GM21786 (cell line): Measurements from ENCODE around the gene KANSL1.
"Not testable (repeated sequence)": the region's sequence is repeated elsewhere in the genome, so short reads cannot be mapped to it uniquely, and the experiment has no call there.

Source experiments
- ATAC-seq: cut with Tn5 transposase; IDR thresholded peaks from one replicate; pipeline ENCODE4 v1.9.1; 2021; ENCODE audit not compliant: unreplicated experiment

Gene KANSL1

DNA sequence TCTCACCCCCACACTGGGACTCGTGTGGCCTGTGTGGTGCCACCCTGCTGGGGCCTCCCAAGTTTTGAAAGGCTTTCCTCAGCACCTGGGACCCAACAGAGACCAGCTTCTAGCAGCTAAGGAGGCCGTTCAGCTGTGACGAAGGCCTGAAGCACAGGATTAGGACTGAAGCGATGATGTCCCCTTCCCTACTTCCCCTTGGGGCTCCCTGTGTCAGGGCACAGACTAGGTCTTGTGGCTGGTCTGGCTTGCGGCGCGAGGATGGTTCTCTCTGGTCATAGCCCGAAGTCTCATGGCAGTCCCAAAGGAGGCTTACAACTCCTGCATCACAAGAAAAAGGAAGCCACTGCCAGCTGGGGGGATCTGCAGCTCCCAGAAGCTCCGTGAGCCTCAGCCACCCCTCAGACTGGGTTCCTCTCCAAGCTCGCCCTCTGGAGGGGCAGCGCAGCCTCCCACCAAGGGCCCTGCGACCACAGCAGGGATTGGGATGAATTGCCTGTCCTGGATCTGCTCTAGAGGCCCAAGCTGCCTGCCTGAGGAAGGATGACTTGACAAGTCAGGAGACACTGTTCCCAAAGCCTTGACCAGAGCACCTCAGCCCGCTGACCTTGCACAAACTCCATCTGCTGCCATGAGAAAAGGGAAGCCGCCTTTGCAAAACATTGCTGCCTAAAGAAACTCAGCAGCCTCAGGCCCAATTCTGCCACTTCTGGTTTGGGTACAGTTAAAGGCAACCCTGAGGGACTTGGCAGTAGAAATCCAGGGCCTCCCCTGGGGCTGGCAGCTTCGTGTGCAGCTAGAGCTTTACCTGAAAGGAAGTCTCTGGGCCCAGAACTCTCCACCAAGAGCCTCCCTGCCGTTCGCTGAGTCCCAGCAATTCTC lies 166.8 kb downstream of the KANSL1 start:
- ATAC-seq, result no peak

- ATAC-seq, result no peak
Observed at GRCh38 chr17:46025510-46026165, 167.6 kb downstream of the KANSL1 start.

DNA sequence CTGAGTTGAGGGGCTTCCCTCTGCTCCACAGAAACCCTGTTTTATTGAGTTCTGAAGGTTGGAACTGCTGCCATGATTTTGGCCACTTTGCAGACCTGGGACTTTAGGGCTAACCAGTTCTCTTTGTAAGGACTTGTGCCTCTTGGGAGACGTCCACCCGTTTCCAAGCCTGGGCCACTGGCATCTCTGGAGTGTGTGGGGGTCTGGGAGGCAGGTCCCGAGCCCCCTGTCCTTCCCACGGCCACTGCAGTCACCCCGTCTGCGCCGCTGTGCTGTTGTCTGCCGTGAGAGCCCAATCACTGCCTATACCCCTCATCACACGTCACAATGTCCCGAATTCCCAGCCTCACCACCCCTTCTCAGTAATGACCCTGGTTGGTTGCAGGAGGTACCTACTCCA lies 168.2 kb downstream of the KANSL1 start:
- ATAC-seq, result no peak

DNA sequence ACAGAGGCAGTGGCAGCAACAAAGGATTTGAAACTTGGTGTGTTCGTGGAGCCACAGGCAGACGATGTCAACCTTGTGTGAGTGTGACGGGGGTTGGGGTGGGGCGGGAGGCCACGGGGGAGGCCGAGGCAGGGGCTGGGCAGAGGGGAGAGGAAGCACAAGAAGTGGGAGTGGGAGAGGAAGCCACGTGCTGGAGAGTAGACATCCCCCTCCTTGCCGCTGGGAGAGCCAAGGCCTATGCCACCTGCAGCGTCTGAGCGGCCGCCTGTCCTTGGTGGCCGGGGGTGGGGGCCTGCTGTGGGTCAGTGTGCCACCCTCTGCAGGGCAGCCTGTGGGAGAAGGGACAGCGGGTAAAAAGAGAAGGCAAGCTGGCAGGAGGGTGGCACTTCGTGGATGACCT lies 168.6 kb downstream of the KANSL1 start:
- ATAC-seq, result no peak

- ATAC-seq, result no peak
Observed at GRCh38 chr17:46023783-46024388, 169.3 kb downstream of the KANSL1 start.

GRCh38 chr17:46023366-46023765 lies 169.9 kb downstream of the KANSL1 start:
- not testable (repeated sequence) for ATAC-seq

GRCh38 chr17:46020998-46021397 lies 172.2 kb downstream of the KANSL1 start:
- no peak for ATAC-seq

DNA sequence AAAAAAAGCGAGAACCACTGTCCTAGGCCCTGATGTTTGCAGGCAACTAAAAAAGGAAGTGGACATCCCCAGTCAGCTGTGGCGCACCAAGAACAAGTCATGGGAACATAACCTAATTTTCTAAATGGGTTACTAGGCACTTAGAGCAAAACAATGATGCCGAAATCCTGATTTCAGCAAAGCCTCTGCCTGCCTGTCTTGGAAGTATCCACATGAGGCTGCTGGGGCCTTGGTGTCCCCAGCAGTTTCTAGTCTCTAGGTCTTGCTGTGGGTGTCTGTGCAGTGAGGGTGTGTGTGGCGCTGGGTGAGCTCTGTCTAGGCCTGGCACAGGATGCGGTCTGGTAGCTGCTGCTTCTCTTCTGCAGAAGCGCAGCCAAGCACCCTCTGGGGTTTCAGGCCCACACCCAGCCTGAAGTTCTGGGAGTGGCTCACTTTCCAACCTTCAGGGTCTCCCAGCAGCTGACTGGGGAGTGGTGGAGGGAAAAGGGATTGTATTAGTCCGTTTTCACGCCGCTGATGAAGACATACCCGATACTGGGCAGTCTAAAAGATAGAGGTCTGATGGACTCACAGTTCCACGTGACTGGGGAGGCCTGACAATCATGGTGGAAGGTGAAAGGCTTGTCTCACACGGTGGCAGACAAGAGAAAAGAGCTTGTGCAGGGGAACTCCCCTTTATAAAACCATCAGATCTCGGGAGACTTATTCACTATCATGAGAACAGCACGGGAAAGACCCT lies 173.0 kb downstream of the KANSL1 start:
- no peak for ATAC-seq

- ATAC-seq, result not testable (repeated sequence)
Observed at GRCh38 chr17:46019408-46019925, 173.8 kb downstream of the KANSL1 start.

DNA sequence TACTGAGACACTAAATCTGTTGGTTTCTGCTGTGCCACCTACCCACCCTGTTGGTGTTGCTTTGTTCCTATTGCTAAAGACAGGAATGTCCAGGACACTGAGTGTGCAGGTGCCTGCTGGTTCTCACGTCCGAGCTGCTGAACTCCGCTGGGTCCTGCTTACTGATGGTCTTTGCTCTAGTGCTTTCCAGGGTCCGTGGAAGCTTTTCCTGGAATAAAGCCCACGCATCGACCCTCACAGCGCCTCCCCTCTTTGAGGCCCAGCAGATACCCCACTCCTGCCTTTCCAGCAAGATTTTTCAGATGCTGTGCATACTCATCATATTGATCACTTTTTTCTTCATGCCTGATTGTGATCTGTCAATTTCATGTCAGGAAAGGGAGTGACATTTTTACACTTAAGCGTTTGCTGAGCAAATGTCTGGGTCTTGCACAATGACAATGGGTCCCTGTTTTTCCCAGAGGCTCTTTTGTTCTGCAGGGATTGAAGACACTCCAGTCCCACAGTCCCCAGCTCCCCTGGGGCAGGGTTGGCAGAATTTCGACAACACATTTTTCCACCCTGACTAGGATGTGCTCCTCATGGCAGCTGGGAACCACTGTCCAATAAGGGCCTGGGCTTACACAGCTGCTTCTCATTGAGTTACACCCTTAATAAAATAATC lies 179.6 kb downstream of the KANSL1 start:
- ATAC-seq, result no peak

DNA sequence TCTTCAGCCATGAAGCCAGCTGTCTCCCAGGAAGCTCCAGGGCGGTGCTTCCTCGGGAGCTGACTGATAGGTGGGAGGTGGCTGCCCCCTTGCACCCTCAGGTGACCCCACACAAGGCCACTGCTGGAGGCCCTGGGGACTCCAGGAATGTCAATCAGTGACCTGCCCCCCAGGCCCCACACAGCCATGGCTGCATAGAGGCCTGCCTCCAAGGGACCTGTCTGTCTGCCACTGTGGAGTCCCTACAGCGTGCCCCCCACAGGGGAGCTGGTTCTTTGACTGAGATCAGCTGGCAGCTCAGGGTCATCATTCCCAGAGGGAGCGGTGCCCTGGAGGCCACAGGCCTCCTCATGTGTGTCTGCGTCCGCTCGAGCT lies 180.1 kb downstream of the KANSL1 start:
- no peak for ATAC-seq

GRCh38 chr17:46012506-46013079 lies 180.6 kb downstream of the KANSL1 start:
- no peak for ATAC-seq

- ATAC-seq, result no peak
Observed at GRCh38 chr17:46011711-46012505, 181.3 kb downstream of the KANSL1 start.

DNA sequence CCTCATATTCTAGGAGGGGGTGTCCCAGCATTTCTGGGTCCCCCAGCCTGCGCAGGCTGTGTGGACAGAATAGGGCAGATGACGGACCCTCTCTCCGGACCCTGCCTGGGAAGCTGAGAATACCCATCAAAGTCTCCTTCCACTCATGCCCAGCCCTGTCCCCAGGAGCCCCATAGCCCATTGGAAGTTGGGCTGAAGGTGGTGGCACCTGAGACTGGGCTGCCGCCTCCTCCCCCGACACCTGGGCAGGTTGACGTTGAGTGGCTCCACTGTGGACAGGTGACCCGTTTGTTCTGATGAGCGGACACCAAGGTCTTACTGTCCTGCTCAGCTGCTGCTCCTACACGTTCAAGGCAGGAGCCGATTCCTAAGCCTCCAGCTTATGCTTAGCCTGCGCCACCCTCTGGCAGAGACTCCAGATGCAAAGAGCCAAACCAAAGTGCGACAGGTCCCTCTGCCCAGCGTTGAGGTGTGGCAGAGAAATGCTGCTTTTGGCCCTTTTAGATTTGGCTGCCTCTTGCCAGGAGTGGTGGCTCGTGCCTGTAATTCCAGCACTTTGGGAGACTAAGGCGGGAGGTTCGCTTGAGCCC lies 182.5 kb downstream of the KANSL1 start:
- no peak for ATAC-seq

- no peak for ATAC-seq
Observed at GRCh38 chr17:46009681-46010596, 183.3 kb downstream of the KANSL1 start.

DNA sequence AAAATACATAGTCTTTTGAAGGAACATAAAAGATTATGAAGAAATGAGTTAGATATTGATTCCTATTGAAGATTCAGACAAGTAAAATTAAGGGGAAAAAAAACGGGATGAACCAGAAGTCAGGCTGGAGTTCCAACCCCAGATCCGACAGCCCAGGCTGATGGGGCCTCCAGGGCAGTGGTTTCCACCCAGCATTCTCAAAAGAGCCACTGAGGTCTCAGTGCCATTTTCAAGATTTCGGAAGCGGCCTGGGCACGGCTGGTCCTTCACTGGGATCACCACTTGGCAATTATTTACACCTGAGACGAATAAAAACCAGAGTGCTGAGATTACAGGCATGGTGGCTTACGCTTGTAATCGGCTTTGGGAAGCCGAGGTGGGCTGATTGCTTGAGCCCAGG lies 184.6 kb downstream of the KANSL1 start:
- no peak for ATAC-seq

DNA sequence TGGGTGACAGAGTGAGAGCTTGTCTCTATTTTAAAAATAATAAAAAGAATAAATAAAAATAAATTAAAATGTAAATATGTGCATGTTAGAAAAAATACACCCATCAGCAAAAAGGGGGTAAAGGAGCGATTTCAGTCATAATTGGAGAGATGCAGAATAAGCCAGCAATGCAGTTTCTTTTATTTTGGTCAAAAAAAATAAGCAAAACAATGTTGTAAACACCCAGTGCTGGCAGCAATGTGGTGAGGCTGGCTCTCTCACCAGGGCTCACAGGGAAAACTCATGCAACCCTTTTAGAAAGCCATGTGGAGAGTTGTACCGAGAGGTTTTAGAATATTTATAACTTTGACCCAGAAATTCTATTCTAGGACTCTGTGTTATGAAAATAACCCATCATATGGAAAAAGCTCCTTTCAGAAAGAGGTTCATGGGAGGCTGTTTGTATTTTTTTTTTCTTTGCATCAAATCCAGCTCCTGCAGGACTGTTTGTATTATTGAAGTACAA lies 185.7 kb downstream of the KANSL1 start:
- no peak for ATAC-seq

- not testable (repeated sequence) for ATAC-seq
Observed at GRCh38 chr17:46006082-46006481, 187.1 kb downstream of the KANSL1 start.
